ENCODE data around the gene MGME1.
"Not testable (repeated sequence)": the region's sequence is repeated elsewhere in the genome, so short reads cannot be mapped to it uniquely, and the experiment has no call there.

The MGME1 gene

GRCh38 chr20:17960400-17960885 lies 8.4 kb upstream of the MGME1 start:
- not testable (repeated sequence) for DNase-seq (ENCODE audit: low read depth in 2 of 2)

- no peak for DNase-seq (ENCODE audit: low read depth in 2 of 2)
Observed at GRCh38 chr20:17960927-17961586, 7.8 kb upstream of the MGME1 start.

- no peak for DNase-seq (ENCODE audit: low read depth in 2 of 2)
Observed at GRCh38 chr20:17961587-17961940, 7.3 kb upstream of the MGME1 start.

GRCh38 chr20:17963114-17963897 lies 5.5 kb upstream of the MGME1 start:
- no peak for DNase-seq (ENCODE audit: low read depth in 2 of 2)

- DNase-seq (ENCODE audit: low read depth in 2 of 2) = no peak
Observed at GRCh38 chr20:17964073-17964472, 4.7 kb upstream of the MGME1 start.

GRCh38 chr20:17964632-17965031 lies 4.2 kb upstream of the MGME1 start:
- DNase-seq (ENCODE audit: low read depth in 2 of 2) = no peak

- no peak for DNase-seq (ENCODE audit: low read depth in 2 of 2)
Observed at GRCh38 chr20:17965042-17965697, 3.6 kb upstream of the MGME1 start.

GRCh38 chr20:17966432-17967310 lies 2.1 kb upstream of the MGME1 start:
- no peak for DNase-seq (ENCODE audit: low read depth in 2 of 2)

GRCh38 chr20:17967521-17968365 lies 1.1 kb upstream of the MGME1 start:
- DNase-seq (ENCODE audit: low read depth in 2 of 2) = no peak

- DNase-seq (ENCODE audit: low read depth in 2 of 2) = peak in 1 of 2 experiments; percentile 29
Observed at GRCh38 chr20:17969278-17969883, 563 bp downstream of the MGME1 start.

GRCh38 chr20:17969884-17970409 lies 1.1 kb downstream of the MGME1 start:
- no peak for DNase-seq (ENCODE audit: low read depth in 2 of 2)

GRCh38 chr20:17971300-17972013 lies 2.6 kb downstream of the MGME1 start:
- no peak for DNase-seq (ENCODE audit: low read depth in 2 of 2)

GRCh38 chr20:17972121-17972520 lies 3.3 kb downstream of the MGME1 start:
- no peak for DNase-seq (ENCODE audit: low read depth in 2 of 2)

GRCh38 chr20:17976305-17976704 lies 7.5 kb downstream of the MGME1 start:
- no peak for DNase-seq (ENCODE audit: low read depth in 2 of 2)

- DNase-seq (ENCODE audit: low read depth in 2 of 2) = no peak
Observed at GRCh38 chr20:17985388-17986018, 16.7 kb downstream of the MGME1 start.

- no peak for DNase-seq (ENCODE audit: low read depth in 2 of 2)
Observed at GRCh38 chr20:17987988-17988387, 19.2 kb downstream of the MGME1 start.

GRCh38 chr20:17990278-17990972 lies 21.6 kb downstream of the MGME1 start:
- DNase-seq (ENCODE audit: low read depth in 2 of 2) = no peak

GRCh38 chr20:17992224-17992637 lies 23.4 kb downstream of the MGME1 start:
- DNase-seq (ENCODE audit: low read depth in 2 of 2) = peak in 1 of 2 experiments; percentile 35

Data from stimulated activated CD4-positive, alpha-beta T cell treated with anti-CD3 and anti-CD28 coated beads, Interleukin-12 subunit alpha, Interleukin-12 subunit beta, amount 100 ng/mL, for 24 hours (primary cell).